H1 (cell line): ENCODE measurements around the gene EHHADH. TPM values are rescaled to one million over a fixed set of nuclear protein-coding genes. Genes with fewer than 3 reads are reported as not detected.

Experiments
- BACH1 ChIP-seq: IDR thresholded peaks from 2 replicates; pipeline ENCODE4 v1.6.1; 2012; ENCODE audit warnings: low read length, improper control_type of control experiment
- EZH2 ChIP-seq: fragments of 200-600 bp; sonication (generic); IDR thresholded peaks from 2 replicates; pipeline ENCODE4 v1.7.1; 2012; ENCODE audit warnings: low read depth, mild to moderate bottlenecking, moderate library complexity, low read length, inconsistent platforms; ENCODE audit not compliant: severe bottlenecking
- POLR2AphosphoS5 ChIP-seq: IDR thresholded peaks from 2 replicates; pipeline ENCODE4 v1.6.1; 2011; ENCODE audit warnings: low read depth, low read length
- polyA plus RNA-seq, 7 experiments: library from polyadenylated mRNA; depleted of rRNA in 3 of 7; stranded (reverse) in 5 of 7; unstranded in 2 of 7; fragments of >200 nt in 5 of 7; fragments of 200-250 nt in 2 of 7; gene quantifications; 1 replicate in 5 of 7; 2 replicates in 1 of 7; 4 replicates in 1 of 7; pipeline versions ENCODE4 v1.2.1 to v1.2.3, GENCODE V29; 2011 to 2013; ENCODE audit warnings: missing spikeins in 2 of 7, mixed read lengths in 2 of 7
- total RNA-seq: library from RNA; stranded (reverse); fragmentation: NEBNext Ultra II Directional; extraction: Animal tissue kit (Norgen Biotek cat#: 25700); gene quantifications from 2 replicates; pipeline ENCODE4 v1.2.1, GENCODE V29; 2021

EHHADH gene
- total and polyA plus RNA-seq, 2 of the 8 experiments (the other 6 are each of a cell fraction or from before 2014, with no cell fraction given) = 1.4 to 3.5 TPM

DNA sequence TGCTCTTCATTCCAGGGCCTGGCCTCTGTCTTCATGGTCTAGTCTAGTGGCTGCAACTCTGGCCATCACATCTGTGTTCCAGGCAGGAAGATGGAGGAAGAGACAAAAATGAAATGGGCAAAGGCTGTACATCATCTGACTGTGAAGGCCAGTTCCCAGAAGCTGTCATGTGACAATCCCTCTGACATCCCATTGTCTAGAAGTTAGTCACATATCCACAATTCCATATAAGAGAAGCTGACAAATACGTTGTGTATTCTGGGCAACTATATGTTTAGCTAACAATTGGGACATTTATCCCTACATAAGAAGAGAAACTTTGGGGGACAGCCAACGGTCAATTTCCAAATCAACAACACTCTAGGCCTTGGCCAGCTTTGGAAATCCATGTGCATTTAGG lies 66.5 kb downstream of the EHHADH start (continued):
- no peak for TF ChIP-seq BACH1
- TF ChIP-seq POLR2AphosphoS5 = no peak
- TF ChIP-seq EZH2 = no peak
- TF ChIP-seq, all 59 proteins: peak for 0
